GM12892 (cell line): ENCODE measurements around the gene XDH.

Experiments
- POLR2A ChIP-seq: IDR thresholded peaks from 2 replicates; pipeline ENCODE4 v1.6.1; 2011; ENCODE audit warnings: low read depth, low read length, control low read depth
- TAF1 ChIP-seq: IDR thresholded peaks from 2 replicates; pipeline ENCODE4 v1.6.1; 2011; ENCODE audit warnings: low read depth, mild to moderate bottlenecking, control low read depth, low read length, borderline replicate concordance

GRCh38 chr2:31344447-31344846 is 70.1 kb downstream of the XDH start:
- TF ChIP-seq POLR2A (no peak), TAF1 (no peak)
